ENCODE results near the gene DCAF10.

GRCh38 chr9:37909326-37909725 is 108.7 kb downstream of the DCAF10 start:
- no peak for TF ChIP-seq SP2 (IDR thresholded peaks at IDR 0.05; ENCODE audit: low read length)
- no peak for TF ChIP-seq POLR2AphosphoS5 (IDR thresholded peaks at IDR 0.05; ENCODE audit: low read depth, low read length)
- TF ChIP-seq EZH2 (IDR thresholded peaks at IDR 0.05; ENCODE audit: low read depth, low read length, severe bottlenecking) = no peak
- TF ChIP-seq HDAC2 (IDR thresholded peaks at IDR 0.05; ENCODE audit: borderline replicate concordance in 1 of 2, low read depth in 2 of 2, low read length in 2 of 2) = no peak
- TF ChIP-seq MAX (IDR thresholded peaks at IDR 0.05) = no peak
- TF ChIP-seq CTCF (IDR thresholded peaks at IDR 0.05; ENCODE audit: control extremely low read depth in 1 of 3, insufficient read depth in 1 of 3, low read depth in 1 of 3, low read length in 3 of 3) = no peak
- no peak for TF ChIP-seq SP1 (IDR thresholded peaks at IDR 0.05; ENCODE audit: low read depth, low read length)
- no peak for TF ChIP-seq ZNF274 (IDR thresholded peaks at IDR 0.05; ENCODE audit: borderline replicate concordance, extremely low read depth, low read length)
- TF ChIP-seq NRF1 (IDR thresholded peaks at IDR 0.05; ENCODE audit: low read depth, low read length) = no peak
- no peak for TF ChIP-seq POU5F1 (IDR thresholded peaks at IDR 0.05; ENCODE audit: low read depth, low read length)

Data from H1 (cell line).